Smooth muscle cell of trachea (primary cell): ENCODE results near the gene GIPC1. TPM values are rescaled to one million over a fixed set of nuclear protein-coding genes. Genes with fewer than 3 reads are reported as not detected.

ENCODE experiments used
- total RNA-seq: library from RNA; depleted of rRNA; stranded (reverse); fragments of >200 nt; gene quantifications from 2 replicates; pipeline ENCODE4 v1.2.1, GENCODE V29; 2014

GIPC1 gene, protein sequence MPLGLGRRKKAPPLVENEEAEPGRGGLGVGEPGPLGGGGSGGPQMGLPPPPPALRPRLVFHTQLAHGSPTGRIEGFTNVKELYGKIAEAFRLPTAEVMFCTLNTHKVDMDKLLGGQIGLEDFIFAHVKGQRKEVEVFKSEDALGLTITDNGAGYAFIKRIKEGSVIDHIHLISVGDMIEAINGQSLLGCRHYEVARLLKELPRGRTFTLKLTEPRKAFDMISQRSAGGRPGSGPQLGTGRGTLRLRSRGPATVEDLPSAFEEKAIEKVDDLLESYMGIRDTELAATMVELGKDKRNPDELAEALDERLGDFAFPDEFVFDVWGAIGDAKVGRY
- total RNA-seq = 129 and 152 TPM in 2 replicates

DNA sequence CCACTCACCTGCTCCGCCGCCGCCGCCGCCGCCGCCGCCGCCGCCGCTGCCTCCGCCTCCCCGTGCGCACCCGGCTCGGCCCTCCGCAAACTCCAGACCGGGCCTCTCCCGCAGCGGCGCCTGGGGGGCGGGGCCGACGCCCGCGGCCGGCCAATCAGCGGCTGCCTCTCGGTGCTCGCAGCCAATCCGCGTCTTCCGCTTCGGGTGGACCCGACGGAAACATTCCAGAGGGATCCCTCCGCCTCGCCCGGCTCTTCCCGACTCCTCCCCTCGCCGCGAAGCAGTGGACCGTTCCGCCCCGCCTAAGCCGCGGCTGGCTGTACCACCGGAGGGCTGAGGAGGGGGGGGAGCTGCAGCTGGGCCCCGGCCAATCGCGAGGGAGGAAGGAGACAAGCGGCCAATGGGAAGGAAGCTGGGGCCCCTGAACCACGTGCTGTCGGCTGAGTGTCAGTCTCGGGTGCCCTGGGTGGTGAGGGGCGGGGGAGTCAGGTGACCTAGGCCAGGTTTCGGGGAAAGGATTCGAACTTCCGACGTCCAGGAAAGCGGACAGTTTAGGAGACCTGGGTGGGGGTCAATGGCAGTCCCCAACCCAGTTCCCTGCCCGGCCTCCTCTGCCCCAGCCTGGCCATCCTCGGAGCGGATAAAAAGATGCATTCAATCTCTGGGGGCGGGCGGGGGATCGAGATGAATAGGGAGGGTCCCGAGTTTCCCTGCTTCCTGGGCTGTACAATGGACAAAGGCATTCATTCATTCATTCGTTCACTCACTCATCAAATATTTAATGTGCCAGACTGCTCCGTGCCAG, at the start of gene GIPC1:
Gene GIPC1, minus strand, starts transcription at position 99 of the 805 bp plus-strand sequence. CDS start 13,151 bp downstream, outside the sequence.

DNA sequence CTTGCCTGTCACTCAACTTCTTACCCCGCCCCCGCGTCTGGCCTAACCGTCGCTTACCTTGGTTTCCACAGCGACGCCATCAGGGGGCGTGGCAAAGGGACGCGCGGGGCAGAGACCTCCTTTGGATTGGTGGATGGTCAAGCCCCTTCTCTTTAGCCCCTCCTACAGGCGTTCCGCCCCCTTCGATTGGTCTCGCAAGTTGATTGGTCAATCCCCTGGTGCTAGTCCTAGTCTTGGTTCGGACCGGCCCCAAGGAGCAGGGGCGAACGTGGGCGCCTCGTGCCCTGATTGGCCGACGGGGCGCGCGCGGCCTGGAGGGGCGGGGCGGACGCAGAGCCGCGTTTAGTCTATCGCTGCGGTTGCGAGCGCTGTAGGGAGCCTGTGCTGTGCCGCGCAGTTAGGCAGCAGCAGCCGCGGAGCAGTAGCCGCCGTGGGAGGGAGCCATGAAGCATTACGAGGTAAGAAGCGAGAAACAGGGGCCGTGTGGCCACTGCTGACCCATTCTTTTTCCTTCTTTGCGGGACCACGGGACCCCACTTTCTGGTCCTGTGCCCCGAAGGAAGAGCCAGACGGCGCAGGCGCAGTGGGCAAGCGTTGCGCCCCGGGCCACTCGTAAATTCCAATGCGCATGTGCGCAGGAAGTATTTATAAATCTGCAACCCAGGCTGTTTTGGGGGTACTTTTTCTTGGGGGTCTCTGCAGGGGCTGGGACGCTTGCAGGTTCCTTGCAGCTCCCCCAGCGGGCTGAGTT, 33.5 kb upstream of the GIPC1 start, which contains the start of gene TECR:
Gene TECR, plus strand, starts transcription at position 341 of the 751 bp plus-strand sequence. Its CDS starts 103 bp downstream, at position 444.

DNA sequence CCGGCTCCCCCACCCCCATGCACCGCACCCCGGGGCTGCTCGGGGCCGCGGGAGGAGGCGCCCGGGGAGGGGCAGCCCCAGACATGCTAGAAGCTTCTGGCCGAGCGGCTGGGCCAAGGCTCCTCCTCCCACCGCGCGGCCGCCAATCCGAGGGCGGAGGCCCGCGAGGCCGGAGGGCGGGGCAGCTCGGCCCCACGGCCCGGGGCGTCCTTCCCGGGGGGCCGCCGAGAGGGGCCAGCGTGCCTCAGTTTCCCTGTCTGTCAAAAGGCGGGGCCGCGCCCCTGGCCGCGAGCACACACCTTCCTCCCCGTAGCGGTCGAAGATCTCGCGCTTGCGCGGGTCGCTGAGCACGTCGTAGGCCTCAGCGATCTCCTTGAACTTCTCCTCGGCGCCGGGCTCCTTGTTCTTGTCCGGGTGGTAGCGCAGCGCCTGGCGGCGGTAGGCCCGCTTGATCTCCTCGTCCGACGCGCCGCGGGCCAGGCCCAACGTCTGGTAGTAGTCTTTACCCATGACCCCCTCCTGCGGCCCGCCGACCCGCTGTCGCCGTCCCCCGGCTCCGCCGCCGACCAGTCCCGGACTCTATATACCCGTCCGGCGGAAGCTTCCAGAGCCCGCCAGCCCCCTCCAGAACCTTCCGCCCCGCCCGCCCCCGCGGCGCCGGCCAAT, 22.0 kb upstream of the GIPC1 start, which contains the start of gene DNAJB1:
Gene DNAJB1, minus strand, starts transcription at position 558 of the 666 bp plus-strand sequence. Its CDS starts 48 bp downstream, at position 510.

DNA sequence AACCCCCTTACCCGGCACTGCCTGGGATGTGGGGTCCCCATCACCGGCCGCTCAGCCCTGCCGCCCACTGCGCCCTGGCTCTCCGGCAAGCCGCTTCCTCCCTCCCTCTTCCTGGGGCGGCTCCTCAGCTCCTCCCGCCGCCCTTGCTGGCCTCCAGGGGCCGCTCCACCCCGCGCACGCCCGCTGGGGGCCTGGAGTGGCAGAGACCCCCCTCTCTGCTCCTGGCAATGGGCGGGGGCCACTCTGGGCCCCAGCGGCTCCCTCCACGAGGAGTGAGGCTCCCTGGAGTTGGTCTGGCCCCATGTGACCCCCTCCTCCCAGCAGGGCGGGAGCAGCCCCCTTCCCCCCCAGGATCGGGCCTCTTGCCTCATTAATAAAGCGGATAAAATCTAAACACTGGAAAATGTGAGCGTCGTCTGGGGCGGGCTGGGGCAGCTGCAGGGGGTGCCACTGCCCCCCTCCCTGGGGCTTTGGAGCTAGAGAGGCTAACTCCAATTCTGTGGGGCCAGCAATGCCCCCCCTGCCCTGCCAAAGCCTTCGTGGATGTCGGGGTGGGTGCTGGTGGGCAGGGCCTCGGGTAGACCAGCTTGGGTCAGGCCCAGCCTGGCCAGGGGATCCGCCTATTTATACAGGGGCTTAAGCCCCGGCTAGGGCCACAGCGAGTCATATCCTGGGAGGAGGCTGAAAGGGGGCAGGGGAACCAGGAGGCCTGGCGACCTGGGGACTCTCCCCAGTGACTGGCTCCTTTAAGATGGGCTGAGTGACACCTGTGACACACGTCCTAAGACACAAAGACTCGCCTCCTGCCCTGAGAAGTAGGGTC, 20.5 kb downstream of the GIPC1 start, which contains the start of gene PTGER1:
Gene PTGER1, minus strand, starts transcription at position 104 of the 823 bp plus-strand sequence. CDS start 1,034 bp downstream, outside the sequence.

DNA sequence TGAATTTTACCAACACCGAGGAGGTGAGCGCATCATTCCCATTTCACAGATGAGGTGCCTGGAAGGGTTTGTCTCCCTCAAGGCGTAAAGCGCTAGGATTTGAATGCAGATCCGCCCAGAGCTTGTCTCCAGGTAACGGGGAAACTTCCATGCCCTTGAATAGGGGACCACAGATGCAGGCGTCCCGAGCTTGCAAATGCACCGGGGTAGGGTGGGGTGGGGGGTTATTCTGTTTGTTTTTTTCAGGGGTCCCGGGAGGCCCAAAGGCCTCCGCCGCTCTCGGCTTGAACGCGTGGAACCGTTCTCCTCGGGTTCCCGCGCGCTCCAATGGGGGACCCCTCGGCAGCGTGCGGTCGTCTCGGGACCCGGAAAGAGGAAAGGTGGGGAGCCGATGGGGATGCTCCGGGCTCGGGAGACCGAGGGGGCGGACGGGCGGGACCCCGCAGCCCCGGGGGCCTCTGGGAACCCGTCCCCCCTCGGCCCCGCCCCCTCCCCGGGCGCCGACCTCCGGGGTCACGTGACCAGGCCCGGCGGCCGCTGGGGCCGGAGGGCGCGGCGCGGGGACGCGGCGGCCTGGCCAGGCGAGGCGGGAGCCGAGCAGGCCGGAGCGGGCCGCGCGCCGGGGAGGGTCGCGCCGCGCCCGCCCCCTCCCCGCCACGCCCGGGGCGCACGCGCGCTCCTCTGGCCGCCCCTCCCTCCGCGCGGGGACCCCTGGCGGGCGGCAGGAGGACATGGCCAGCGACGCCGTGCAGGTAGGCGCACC, 63.0 kb downstream of the GIPC1 start, which contains the start of gene PKN1:
Gene PKN1, plus strand, starts transcription at position 516 of the 763 bp plus-strand sequence. Its CDS starts 216 bp downstream, at position 732.

Other genes with a start within 250 kb of the GIPC1 start
- gene ADGRE5, start 114.7 kb downstream of the GIPC1 start, total RNA-seq = 30.9 and 32.6 TPM in 2 replicates
- 48.3 and 118 TPM in 2 replicates for gene DDX39A, start 76.8 kb downstream of the GIPC1 start, total RNA-seq
- 188 and 245 TPM in 2 replicates for gene PKN1, start 62.8 kb downstream of the GIPC1 start, total RNA-seq
- gene PTGER1, start 20.8 kb downstream of the GIPC1 start, total RNA-seq = 5.4 and 5.6 TPM in 2 replicates
- 52.5 and 91.3 TPM in 2 replicates for gene DNAJB1, start 22.3 kb upstream of the GIPC1 start, total RNA-seq
- gene TECR, start 33.5 kb upstream of the GIPC1 start, total RNA-seq = 28.8 and 38.5 TPM in 2 replicates
- gene NDUFB7, start 75.9 kb upstream of the GIPC1 start, total RNA-seq = 188 and 247 TPM in 2 replicates
- under 0.01 TPM in 2 replicates for gene CLEC17A, start 87.0 kb upstream of the GIPC1 start, total RNA-seq
- not detected in 2 replicates for gene ADGRE3, start 178.7 kb upstream of the GIPC1 start, total RNA-seq
- gene ZNF333, start 193.9 kb upstream of the GIPC1 start, total RNA-seq = 24.6 and 32.7 TPM in 2 replicates